Prostate gland (tissue), 2 donors: ENCODE measurements around the gene CNTN4.

Source experiments
- CTCF ChIP-seq, 4 experiments: fragments of 200-600 bp in 2 of 4; fragments of 450-650 bp in 2 of 4; sonication (generic) in 2 of 4; IDR thresholded peaks; 1 replicate in 3 of 4; 2 replicates in 1 of 4; pipeline ENCODE4 v1.5.1; 2016 to 2019; ENCODE audit warnings: antibody characterized with exemption in 4 of 4, mild to moderate bottlenecking in 2 of 4, moderate library complexity in 2 of 4
- POLR2A ChIP-seq: fragments of 450-650 bp; IDR thresholded peaks from one replicate; pipeline ENCODE4 v1.6.1; 2016; ENCODE audit warnings: antibody characterized with exemption, mild to moderate bottlenecking

GRCh38 chr3:2735392-2735894, 636.8 kb downstream of the CNTN4 start:
- TF ChIP-seq CTCF (IDR thresholded peaks at IDR 0.05) (no peak), POLR2A (no peak)
